Glutamatergic neuron (in vitro differentiated cells): ENCODE measurements around the gene RASSF6. TPM values are rescaled to one million over a fixed set of nuclear protein-coding genes. Genes with fewer than 3 reads are reported as not detected.
"Not testable (repeated sequence)": the region's sequence is repeated elsewhere in the genome, so short reads cannot be mapped to it uniquely, and the experiment has no call there.

Experiments used
- DNase-seq: peaks from one replicate; pipeline ENCODE4 v3.0.0; 2022
- H3K27ac Mint-ChIP-seq: one replicate; pipeline ENCODE4 v1.8.0; 2020; ENCODE audit warnings: mild to moderate bottlenecking, mixed read lengths, inconsistent platforms; ENCODE audit not compliant: unreplicated experiment
- H3K27me3 Mint-ChIP-seq: one replicate; pipeline ENCODE4 v1.8.0; 2020; ENCODE audit warnings: mild to moderate bottlenecking, moderate library complexity, mixed read lengths, inconsistent platforms; ENCODE audit not compliant: unreplicated experiment
- H3K36me3 Mint-ChIP-seq: one replicate; pipeline ENCODE4 v1.8.0; 2020; ENCODE audit warnings: mild to moderate bottlenecking, mixed read lengths, inconsistent platforms; ENCODE audit not compliant: unreplicated experiment
- H3K4me1 Mint-ChIP-seq: one replicate; pipeline ENCODE4 v1.8.0; 2020; ENCODE audit warnings: mild to moderate bottlenecking, low read depth, mixed read lengths, inconsistent platforms; ENCODE audit not compliant: unreplicated experiment
- H3K4me3 Mint-ChIP-seq: one replicate; pipeline ENCODE4 v1.8.0; 2020; ENCODE audit warnings: mild to moderate bottlenecking, mixed read lengths, inconsistent platforms; ENCODE audit not compliant: unreplicated experiment
- H3K9me3 Mint-ChIP-seq: one replicate; pipeline ENCODE4 v1.8.0; 2020; ENCODE audit warnings: mild to moderate bottlenecking, moderate library complexity, mixed read lengths, inconsistent platforms; ENCODE audit not compliant: unreplicated experiment
- CTCF ChIP-seq: fragments of 200-600 bp; sonication (generic); IDR thresholded peaks from one replicate; pipeline ENCODE4 v1.5.0; 2021; ENCODE audit not compliant: partially characterized antibody, unreplicated experiment
- total RNA-seq: library from RNA; stranded (reverse); fragmentation: NEBNext Ultra II Directional; extraction: Animal tissue kit (Norgen Biotek cat#: 25700); gene quantifications from one replicate; pipeline ENCODE4 v1.2.1, GENCODE V29; 2021; ENCODE audit not compliant: unreplicated experiment

The RASSF6 gene
- total RNA-seq, 1 donor from 2014 or later: not detected

GRCh38 chr4:73597594-73597993 lies 22.6 kb downstream of the RASSF6 start:
- no peaks in the 10 kb centered on the region for H3K36me3 Mint-ChIP-seq
- H3K9me3 Mint-ChIP-seq: no peaks in the 10 kb centered on the region
- H3K4me3 Mint-ChIP-seq: no peak overlapping the region

GRCh38 chr4:73597183-73597582 lies 23.1 kb downstream of the RASSF6 start:
- not testable (repeated sequence) for H3K4me3 Mint-ChIP-seq, H3K36me3 Mint-ChIP-seq, H3K4me1 Mint-ChIP-seq, H3K27me3 Mint-ChIP-seq, H3K27ac Mint-ChIP-seq, DNase-seq, H3K9me3 Mint-ChIP-seq

More at GRCh38 chr4:73597594-73597993, 22.6 kb downstream of the RASSF6 start:
- no peak for DNase-seq
- TF ChIP-seq CTCF: no peak
- Mint-ChIP-seq H3K27ac (no peak overlapping the region), H3K4me1 (peaks cover 7% of the 10 kb centered on the region), H3K27me3 (no peaks in the 10 kb centered on the region)

GRCh38 chr4:73596001-73596400 lies 24.2 kb downstream of the RASSF6 start:
- Mint-ChIP-seq H3K9me3 (no peaks in the 10 kb centered on the region), H3K27ac (no peak overlapping the region), H3K36me3 (no peaks in the 10 kb centered on the region), H3K4me3 (no peak overlapping the region), H3K4me1 (peaks cover 7% of the 10 kb centered on the region), H3K27me3 (no peaks in the 10 kb centered on the region)
- TF ChIP-seq CTCF: no peak
- no peak for DNase-seq

- H3K27ac Mint-ChIP-seq: no peak overlapping the region
- no peaks in the 10 kb centered on the region for H3K9me3 Mint-ChIP-seq
- no peak for DNase-seq
- peaks cover 1% of the 10 kb centered on the region for H3K4me1 Mint-ChIP-seq
- H3K36me3 Mint-ChIP-seq: no peaks in the 10 kb centered on the region
- peak; percentile 58 for TF ChIP-seq CTCF
- H3K27me3 Mint-ChIP-seq: no peaks in the 10 kb centered on the region
- no peak overlapping the region for H3K4me3 Mint-ChIP-seq
Measured at GRCh38 chr4:73593631-73594241, 26.5 kb downstream of the RASSF6 start.

- DNase-seq: no peak
- H3K9me3 Mint-ChIP-seq: no peaks in the 10 kb centered on the region
- H3K4me3 Mint-ChIP-seq: no peak overlapping the region
- H3K27ac Mint-ChIP-seq: no peak overlapping the region
- H3K36me3 Mint-ChIP-seq: no peaks in the 10 kb centered on the region
- no peaks in the 10 kb centered on the region for H3K27me3 Mint-ChIP-seq
- no peak for TF ChIP-seq CTCF
- no peaks in the 10 kb centered on the region for H3K4me1 Mint-ChIP-seq
Measured at GRCh38 chr4:73589887-73590801, 30.1 kb downstream of the RASSF6 start.
